A549 (cell line): ENCODE data around the gene JMJD4.

ENCODE experiments used
- CEBPB ChIP-seq, 2 experiments: fragments of >200 bp in 1 of 2; sonication (Bioruptor Twin) in 1 of 2; formaldehyde crosslinking in 1 of 2; IDR thresholded peaks; 2 replicates each; pipeline ENCODE4 v1.6.1; 2012 to 2016
- CHD2 ChIP-seq: fragments of 150-350 bp; IDR thresholded peaks from 2 replicates; pipeline ENCODE4 v1.6.1; 2014; ENCODE audit warnings: low read length; ENCODE audit not compliant: partially characterized antibody
- EP300 ChIP-seq, 2 experiments: fragments of >200 bp; sonication (Bioruptor Twin); formaldehyde crosslinking; IDR thresholded peaks; 2 replicates in 1 of 2; 3 replicates in 1 of 2; pipeline ENCODE4 v1.6.1; 2016 to 2017
- ESRRA ChIP-seq: fragments of 150-350 bp; IDR thresholded peaks from 2 replicates; pipeline ENCODE4 v1.6.1; 2014; ENCODE audit warnings: mild to moderate bottlenecking, low read length, borderline replicate concordance
- NFE2L2 ChIP-seq: fragments of 150-350 bp; conservative IDR thresholded peaks from 2 replicates; pipeline ENCODE4 v1.6.1; 2014; ENCODE audit warnings: low read length
- NPAS2 ChIP-seq: fragments of 250-450 bp; sonication (Bioruptor Pico); IDR thresholded peaks from 2 replicates; pipeline ENCODE4 v1.8.0; 2022; ENCODE audit warnings: mild to moderate bottlenecking, moderate library complexity, borderline replicate concordance
- POLR2A ChIP-seq: IDR thresholded peaks from 2 replicates; pipeline ENCODE4 v1.6.1; 2012; ENCODE audit warnings: mild to moderate bottlenecking, low read length
- RAD21 ChIP-seq, 2 experiments: fragments of >200 bp in 1 of 2; sonication (Bioruptor Twin) in 1 of 2; formaldehyde crosslinking in 1 of 2; IDR thresholded peaks in 1 of 2; conservative IDR thresholded peaks in 1 of 2; 2 replicates in 1 of 2; 3 replicates in 1 of 2; pipeline ENCODE4 v1.6.1; 2012 to 2018; ENCODE audit warnings: inconsistent platforms in 1 of 2
- ZFP36 ChIP-seq: fragments of 450-650 bp; IDR thresholded peaks from 2 replicates; pipeline ENCODE4 v1.6.1; 2014; ENCODE audit warnings: borderline replicate concordance; ENCODE audit not compliant: partially characterized antibody
- TF ChIP-seq, protein P1 (sequence below): fragments of >200 bp; sonication (Bioruptor Twin); formaldehyde crosslinking; IDR thresholded peaks from 3 replicates; pipeline ENCODE4 v1.5.1; 2016
- TF ChIP-seq, protein P2 (sequence below): fragments of 200-600 bp; sonication (generic); IDR thresholded peaks from 2 replicates; pipeline ENCODE4 v1.6.1; 2016; ENCODE audit warnings: antibody characterized with exemption, mild to moderate bottlenecking, moderate library complexity
- TF ChIP-seq, protein P3 (sequence below): fragments of >200 bp; sonication (Bioruptor Twin); formaldehyde crosslinking; IDR thresholded peaks from 2 replicates; pipeline ENCODE4 v1.6.1; 2016
- TF ChIP-seq, protein P4 (sequence below): fragments of 150-350 bp; IDR thresholded peaks from 2 replicates; pipeline ENCODE4 v1.6.1; 2014; ENCODE audit warnings: low read depth, mild to moderate bottlenecking, low read length

DNA sequence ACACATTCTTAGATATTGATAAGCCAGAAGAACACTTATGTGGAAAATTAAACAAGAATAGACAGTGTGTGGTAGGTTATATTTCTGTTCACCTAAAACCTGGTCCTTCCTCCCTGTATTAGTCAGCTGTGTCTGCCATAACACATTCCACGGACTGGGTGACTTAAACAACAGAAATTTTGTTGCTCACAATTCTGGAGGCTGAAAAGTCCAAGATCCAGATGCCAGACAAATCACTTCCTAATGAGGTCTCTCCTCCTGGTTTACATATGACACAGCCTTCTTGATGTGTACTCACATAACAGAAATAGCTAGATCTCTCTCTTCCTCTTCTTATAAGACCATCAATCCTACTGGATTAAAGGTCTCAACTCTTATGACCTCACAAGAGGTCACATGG lies 25.7 kb downstream of the JMJD4 start:
- TF ChIP-seq, protein P1, sequence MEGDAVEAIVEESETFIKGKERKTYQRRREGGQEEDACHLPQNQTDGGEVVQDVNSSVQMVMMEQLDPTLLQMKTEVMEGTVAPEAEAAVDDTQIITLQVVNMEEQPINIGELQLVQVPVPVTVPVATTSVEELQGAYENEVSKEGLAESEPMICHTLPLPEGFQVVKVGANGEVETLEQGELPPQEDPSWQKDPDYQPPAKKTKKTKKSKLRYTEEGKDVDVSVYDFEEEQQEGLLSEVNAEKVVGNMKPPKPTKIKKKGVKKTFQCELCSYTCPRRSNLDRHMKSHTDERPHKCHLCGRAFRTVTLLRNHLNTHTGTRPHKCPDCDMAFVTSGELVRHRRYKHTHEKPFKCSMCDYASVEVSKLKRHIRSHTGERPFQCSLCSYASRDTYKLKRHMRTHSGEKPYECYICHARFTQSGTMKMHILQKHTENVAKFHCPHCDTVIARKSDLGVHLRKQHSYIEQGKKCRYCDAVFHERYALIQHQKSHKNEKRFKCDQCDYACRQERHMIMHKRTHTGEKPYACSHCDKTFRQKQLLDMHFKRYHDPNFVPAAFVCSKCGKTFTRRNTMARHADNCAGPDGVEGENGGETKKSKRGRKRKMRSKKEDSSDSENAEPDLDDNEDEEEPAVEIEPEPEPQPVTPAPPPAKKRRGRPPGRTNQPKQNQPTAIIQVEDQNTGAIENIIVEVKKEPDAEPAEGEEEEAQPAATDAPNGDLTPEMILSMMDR = no peak
- TF ChIP-seq POLR2A (no peak), CHD2 (no peak), EP300 (IDR thresholded peaks at IDR 0.05) (no peak), ESRRA (no peak), NPAS2 (CRISPR knock-in tag) (no peak), RAD21 (conservative IDR thresholded peaks at IDR 0.05 in 1 of 2, IDR thresholded peaks at IDR 0.05 in 1 of 2) (no peak), CEBPB (IDR thresholded peaks at IDR 0.05) (no peak), NFE2L2 (no peak), ZFP36 (no peak)
- TF ChIP-seq, protein P2, sequence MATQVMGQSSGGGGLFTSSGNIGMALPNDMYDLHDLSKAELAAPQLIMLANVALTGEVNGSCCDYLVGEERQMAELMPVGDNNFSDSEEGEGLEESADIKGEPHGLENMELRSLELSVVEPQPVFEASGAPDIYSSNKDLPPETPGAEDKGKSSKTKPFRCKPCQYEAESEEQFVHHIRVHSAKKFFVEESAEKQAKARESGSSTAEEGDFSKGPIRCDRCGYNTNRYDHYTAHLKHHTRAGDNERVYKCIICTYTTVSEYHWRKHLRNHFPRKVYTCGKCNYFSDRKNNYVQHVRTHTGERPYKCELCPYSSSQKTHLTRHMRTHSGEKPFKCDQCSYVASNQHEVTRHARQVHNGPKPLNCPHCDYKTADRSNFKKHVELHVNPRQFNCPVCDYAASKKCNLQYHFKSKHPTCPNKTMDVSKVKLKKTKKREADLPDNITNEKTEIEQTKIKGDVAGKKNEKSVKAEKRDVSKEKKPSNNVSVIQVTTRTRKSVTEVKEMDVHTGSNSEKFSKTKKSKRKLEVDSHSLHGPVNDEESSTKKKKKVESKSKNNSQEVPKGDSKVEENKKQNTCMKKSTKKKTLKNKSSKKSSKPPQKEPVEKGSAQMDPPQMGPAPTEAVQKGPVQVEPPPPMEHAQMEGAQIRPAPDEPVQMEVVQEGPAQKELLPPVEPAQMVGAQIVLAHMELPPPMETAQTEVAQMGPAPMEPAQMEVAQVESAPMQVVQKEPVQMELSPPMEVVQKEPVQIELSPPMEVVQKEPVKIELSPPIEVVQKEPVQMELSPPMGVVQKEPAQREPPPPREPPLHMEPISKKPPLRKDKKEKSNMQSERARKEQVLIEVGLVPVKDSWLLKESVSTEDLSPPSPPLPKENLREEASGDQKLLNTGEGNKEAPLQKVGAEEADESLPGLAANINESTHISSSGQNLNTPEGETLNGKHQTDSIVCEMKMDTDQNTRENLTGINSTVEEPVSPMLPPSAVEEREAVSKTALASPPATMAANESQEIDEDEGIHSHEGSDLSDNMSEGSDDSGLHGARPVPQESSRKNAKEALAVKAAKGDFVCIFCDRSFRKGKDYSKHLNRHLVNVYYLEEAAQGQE = no peak
- TF ChIP-seq, protein P3, sequence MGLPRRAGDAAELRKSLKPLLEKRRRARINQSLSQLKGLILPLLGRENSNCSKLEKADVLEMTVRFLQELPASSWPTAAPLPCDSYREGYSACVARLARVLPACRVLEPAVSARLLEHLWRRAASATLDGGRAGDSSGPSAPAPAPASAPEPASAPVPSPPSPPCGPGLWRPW = no peak
- TF ChIP-seq, protein P4, sequence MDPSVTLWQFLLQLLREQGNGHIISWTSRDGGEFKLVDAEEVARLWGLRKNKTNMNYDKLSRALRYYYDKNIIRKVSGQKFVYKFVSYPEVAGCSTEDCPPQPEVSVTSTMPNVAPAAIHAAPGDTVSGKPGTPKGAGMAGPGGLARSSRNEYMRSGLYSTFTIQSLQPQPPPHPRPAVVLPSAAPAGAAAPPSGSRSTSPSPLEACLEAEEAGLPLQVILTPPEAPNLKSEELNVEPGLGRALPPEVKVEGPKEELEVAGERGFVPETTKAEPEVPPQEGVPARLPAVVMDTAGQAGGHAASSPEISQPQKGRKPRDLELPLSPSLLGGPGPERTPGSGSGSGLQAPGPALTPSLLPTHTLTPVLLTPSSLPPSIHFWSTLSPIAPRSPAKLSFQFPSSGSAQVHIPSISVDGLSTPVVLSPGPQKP = no peak
